GM12891 (cell line): ENCODE results near the gene ACVRL1.

Experiments
- DNase-seq: peaks from one replicate; pipeline ENCODE4 v3.0.0; 2011; ENCODE audit warnings: low spot score; ENCODE audit not compliant: insufficient read length
- FAIRE-seq: peaks from 2 replicates; lab custom pipeline; 2011; peaks lifted over from hg19 to GRCh38; lab: Jason Lieb, UNC
- PAX5 ChIP-seq: IDR thresholded peaks from 2 replicates; pipeline ENCODE4 v1.6.1; 2011; ENCODE audit warnings: low read length, moderate library complexity, mild to moderate bottlenecking; ENCODE audit not compliant: insufficient read depth, severe bottlenecking
- POLR2A ChIP-seq: IDR thresholded peaks from 2 replicates; pipeline ENCODE4 v1.6.1; 2011; ENCODE audit warnings: low read depth, low read length, control low read depth
- POLR2AphosphoS5 ChIP-seq: IDR thresholded peaks from 2 replicates; pipeline ENCODE4 v1.6.1; 2011; ENCODE audit warnings: low read depth, low read length, control low read depth
- POU2F2 ChIP-seq: IDR thresholded peaks from 2 replicates; pipeline ENCODE4 v1.6.1; 2011; ENCODE audit warnings: low read depth, mild to moderate bottlenecking, control low read depth, low read length, moderate library complexity
- SPI1 ChIP-seq: IDR thresholded peaks from 2 replicates; pipeline ENCODE4 v1.6.1; 2011; ENCODE audit warnings: low read depth, low read length, control low read depth
- TAF1 ChIP-seq: IDR thresholded peaks from 2 replicates; pipeline ENCODE4 v1.6.1; 2011; ENCODE audit warnings: low read depth, low read length, control low read depth

The ACVRL1 gene

GRCh38 chr12:51887476-51888315 lies 19.6 kb upstream of the ACVRL1 start, which contains the start of gene ANKRD33:
TSS of gene ANKRD33 (plus strand) at chr12:51888103. CDS start at chr12:51888187, 84 bp downstream.
- no peak for FAIRE-seq
- DNase-seq: no peak
- TF ChIP-seq PAX5: no peak
- no peak for TF ChIP-seq POLR2AphosphoS5
- TF ChIP-seq POLR2A: no peak
- TF ChIP-seq POU2F2: no peak
- TF ChIP-seq SPI1: no peak
- no peak for TF ChIP-seq TAF1

GRCh38 chr12:51888316-51889215 lies 18.7 kb upstream of the ACVRL1 start:
- DNase-seq: no peak
- no peak for FAIRE-seq
- TF ChIP-seq POU2F2 (no peak), SPI1 (no peak), POLR2A (no peak), PAX5 (no peak), TAF1 (no peak), POLR2AphosphoS5 (no peak)

DNA sequence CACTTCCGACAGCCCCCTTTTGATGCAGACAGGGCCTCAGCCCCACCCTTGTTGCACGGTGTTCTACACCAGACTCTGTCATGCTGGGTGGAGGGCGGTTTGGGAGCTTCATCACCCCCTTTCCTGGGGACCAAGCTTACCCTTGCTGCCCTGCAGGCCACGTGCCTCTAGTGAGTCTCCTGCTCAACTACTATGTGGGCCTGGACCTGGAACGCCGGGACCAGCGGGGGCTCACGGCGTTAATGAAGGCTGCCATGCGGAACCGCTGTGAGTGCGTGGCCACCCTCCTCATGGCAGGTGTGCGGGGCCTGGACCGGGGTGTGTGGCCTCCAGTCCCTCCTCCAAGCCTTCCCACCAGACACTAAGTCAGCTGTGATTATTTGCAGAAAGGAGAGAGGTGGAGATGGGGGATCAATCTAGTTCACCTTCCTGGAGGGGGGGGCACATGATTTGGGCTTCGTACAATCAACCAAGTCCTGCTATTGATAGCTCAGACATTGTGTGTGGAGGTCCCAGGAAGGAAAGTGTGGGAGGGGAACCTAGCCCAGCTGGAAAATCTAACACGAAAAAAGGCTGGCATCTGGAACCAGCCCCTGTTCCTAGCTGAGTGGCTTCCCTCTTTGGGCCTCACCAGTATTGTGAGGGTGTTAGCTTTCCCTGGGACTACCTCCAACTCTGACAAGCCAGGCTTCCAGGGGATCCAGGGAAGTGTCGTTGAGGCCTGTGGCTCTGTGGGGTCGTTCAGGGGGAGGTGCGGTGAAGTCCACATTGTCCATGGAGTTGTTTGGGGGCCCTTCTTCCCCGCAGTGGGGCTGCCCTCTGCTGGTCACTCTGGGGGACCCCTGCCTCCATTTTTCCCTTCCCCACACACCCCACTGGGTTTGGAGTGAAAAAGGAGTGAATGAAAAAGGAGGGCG lies 17.8 kb upstream of the ACVRL1 start:
- DNase-seq: no peak
- FAIRE-seq: no peak
- TF ChIP-seq POLR2A (no peak), PAX5 (no peak), TAF1 (no peak), POU2F2 (no peak), SPI1 (no peak), POLR2AphosphoS5 (no peak)

DNA sequence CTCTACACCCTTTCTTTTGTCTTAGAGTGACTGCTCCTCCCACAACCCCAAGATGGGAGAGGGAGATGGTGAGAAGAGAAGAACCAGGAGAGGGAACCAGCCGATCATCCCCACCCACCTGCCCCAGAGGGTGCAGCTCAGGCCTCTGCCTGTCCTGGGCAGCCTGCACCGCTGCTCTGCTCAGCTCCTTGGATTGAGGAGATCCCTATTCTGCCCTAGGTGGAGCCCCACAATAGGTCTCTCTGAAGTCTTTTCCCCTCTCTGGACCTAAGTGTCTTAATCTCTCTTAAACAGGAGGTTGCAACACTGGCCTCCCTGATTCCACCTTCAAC lies 17.2 kb upstream of the ACVRL1 start:
- no peak for DNase-seq
- TF ChIP-seq POLR2A (no peak), POU2F2 (no peak), TAF1 (no peak), POLR2AphosphoS5 (no peak), PAX5 (no peak), SPI1 (no peak)
- no peak for FAIRE-seq

- no peak for TF ChIP-seq POLR2AphosphoS5
- TF ChIP-seq POU2F2: no peak
- no peak for TF ChIP-seq PAX5
- no peak for TF ChIP-seq POLR2A
- no peak for TF ChIP-seq SPI1
- no peak for TF ChIP-seq TAF1
- FAIRE-seq: no peak
- DNase-seq: no peak
Measured at GRCh38 chr12:51890511-51891171, 16.7 kb upstream of the ACVRL1 start.

DNA sequence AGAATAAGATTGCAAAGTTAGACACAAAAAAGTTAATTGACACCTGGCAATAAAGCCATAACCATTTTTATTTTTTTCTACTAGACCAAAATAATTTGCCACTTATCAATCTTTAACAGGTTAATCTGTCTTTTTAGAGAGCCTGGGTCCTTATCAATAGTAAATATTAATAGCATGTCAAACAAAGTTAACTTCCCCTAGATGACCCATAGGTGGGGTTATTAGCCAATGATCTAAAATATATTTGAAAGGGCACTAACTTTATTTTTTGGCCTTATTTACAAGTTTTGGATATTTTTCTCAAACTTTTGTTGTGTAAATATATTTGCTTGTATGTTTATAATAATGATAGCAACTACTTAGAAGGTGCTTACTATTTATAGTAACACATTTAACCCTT lies 15.5 kb upstream of the ACVRL1 start:
- DNase-seq (no peak), FAIRE-seq (no peak)
- TF ChIP-seq POU2F2 (no peak), SPI1 (no peak), POLR2A (no peak), TAF1 (no peak), POLR2AphosphoS5 (no peak), PAX5 (no peak)

GRCh38 chr12:51893786-51894185 lies 13.5 kb upstream of the ACVRL1 start:
- TF ChIP-seq POU2F2 (no peak), TAF1 (no peak), POLR2AphosphoS5 (no peak), SPI1 (no peak), PAX5 (no peak), POLR2A (no peak)
- DNase-seq: no peak
- no peak for FAIRE-seq
